Measurements from ENCODE around the gene PCNX2. TPM values are rescaled to one million over a fixed set of nuclear protein-coding genes. Genes with fewer than 3 reads are reported as not detected.
A peak's percentile ranks its signal among the peaks of the same experiment; 100 is the strongest.

PCNX2 gene
- total RNA-seq, 1 donor from 2014 or later = 29.5 TPM

GRCh38 chr1:232991238-232991637, 304.3 kb downstream of the PCNX2 start:
- Histone ChIP-seq H3K4me3 (ENCODE audit: low read depth, low read length) (no peak overlapping the region), H3K36me3 (ENCODE audit: control insufficient read depth, insufficient read depth, low read length) (peaks cover 5% of the 10 kb centered on the region), H3K27me3 (ENCODE audit: control insufficient read depth, insufficient read depth, low read length) (no peaks in the 10 kb centered on the region)
- no peak for DNase-seq (ENCODE audit: low read depth)
- TF ChIP-seq CTCF (IDR thresholded peaks at IDR 0.05; ENCODE audit: insufficient read depth, low read length, poor library complexity, severe bottlenecking) = no peak

- TF ChIP-seq CTCF (IDR thresholded peaks at IDR 0.05; ENCODE audit: insufficient read depth, low read length, poor library complexity, severe bottlenecking) = no peak
- no peak for DNase-seq (ENCODE audit: low read depth)
- no peaks in the 10 kb centered on the region for H3K27me3 ChIP-seq (ENCODE audit: control insufficient read depth, insufficient read depth, low read length)
- no peak overlapping the region for H3K4me3 ChIP-seq (ENCODE audit: low read depth, low read length)
- peaks cover 5% of the 10 kb centered on the region for H3K36me3 ChIP-seq (ENCODE audit: control insufficient read depth, insufficient read depth, low read length)
Observed at GRCh38 chr1:232990176-232991128, 305.1 kb downstream of the PCNX2 start.

DNA sequence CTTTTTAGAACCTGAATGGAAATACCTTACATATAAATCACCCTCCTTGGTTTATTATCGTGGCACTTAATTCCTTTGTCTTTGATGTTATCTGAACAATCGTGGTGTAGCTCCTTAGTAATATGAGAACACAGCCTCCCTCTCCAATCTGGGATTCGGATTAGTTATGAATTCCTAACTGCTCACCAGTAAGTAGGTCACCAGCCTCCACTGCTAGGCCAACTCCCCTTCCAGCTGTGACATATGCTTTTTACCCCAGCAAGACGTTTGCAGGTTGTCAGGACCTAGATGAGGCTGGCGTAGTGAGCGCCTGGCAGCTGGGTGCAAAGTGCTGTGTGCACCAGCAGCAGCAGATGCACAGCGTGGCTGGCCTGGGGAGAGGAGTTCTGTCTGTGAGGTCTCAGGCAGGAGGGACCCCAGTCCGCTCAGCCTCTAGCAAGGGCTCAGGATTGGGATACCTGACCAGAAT, 306.9 kb downstream of the PCNX2 start:
- TF ChIP-seq CTCF (IDR thresholded peaks at IDR 0.05; ENCODE audit: insufficient read depth, low read length, poor library complexity, severe bottlenecking) = no peak
- Histone ChIP-seq H3K27me3 (ENCODE audit: control insufficient read depth, insufficient read depth, low read length) (no peaks in the 10 kb centered on the region), H3K36me3 (ENCODE audit: control insufficient read depth, insufficient read depth, low read length) (peaks cover 4% of the 10 kb centered on the region), H3K4me3 (ENCODE audit: low read depth, low read length) (no peak overlapping the region)
- DNase-seq (ENCODE audit: low read depth) = peak; percentile 37

GRCh38 chr1:232987774-232988140, 307.8 kb downstream of the PCNX2 start:
- Histone ChIP-seq H3K27me3 (ENCODE audit: control insufficient read depth, insufficient read depth, low read length) (no peaks in the 10 kb centered on the region), H3K36me3 (ENCODE audit: control insufficient read depth, insufficient read depth, low read length) (peaks cover 3% of the 10 kb centered on the region), H3K4me3 (ENCODE audit: low read depth, low read length) (no peak overlapping the region)
- no peak for DNase-seq (ENCODE audit: low read depth)
- TF ChIP-seq CTCF (IDR thresholded peaks at IDR 0.05; ENCODE audit: insufficient read depth, low read length, poor library complexity, severe bottlenecking) = no peak

DNA sequence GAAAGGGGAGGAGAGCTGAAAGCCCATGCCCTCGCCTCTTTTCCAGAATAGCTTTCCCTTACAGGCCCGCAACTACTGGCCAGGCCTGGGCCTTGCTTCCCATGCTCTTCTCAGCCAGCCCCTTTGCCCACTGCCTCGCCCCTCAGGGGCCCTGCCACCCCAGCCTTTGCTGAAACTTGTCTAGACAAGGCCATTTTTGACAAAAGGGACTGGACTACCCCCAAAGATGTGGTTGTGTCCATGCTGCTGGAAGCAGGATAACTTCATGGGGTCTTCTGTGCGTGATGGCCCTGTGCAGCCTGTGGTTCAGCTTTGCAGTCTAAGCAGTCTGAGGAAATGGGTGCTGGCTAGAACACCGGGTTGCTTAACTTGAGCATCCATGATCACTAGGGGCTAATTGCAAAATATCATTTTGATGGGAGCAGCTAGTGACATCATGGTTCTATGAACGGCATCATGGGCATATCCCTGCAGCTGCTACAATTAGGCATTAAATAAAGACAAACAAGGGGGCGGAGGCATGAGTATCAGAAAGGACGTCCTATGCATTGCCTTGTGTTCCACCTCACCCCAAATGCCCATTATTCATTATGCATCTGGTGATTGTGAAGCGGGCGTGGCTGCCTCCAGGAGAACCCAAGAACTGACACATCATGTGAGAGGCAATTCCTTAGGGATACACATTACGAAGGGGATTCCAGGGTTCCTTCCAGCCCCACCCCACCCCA, 308.3 kb downstream of the PCNX2 start:
- H3K27me3 ChIP-seq (ENCODE audit: control insufficient read depth, insufficient read depth, low read length) = no peaks in the 10 kb centered on the region
- peaks cover 3% of the 10 kb centered on the region for H3K36me3 ChIP-seq (ENCODE audit: control insufficient read depth, insufficient read depth, low read length)
- no peak for TF ChIP-seq CTCF (IDR thresholded peaks at IDR 0.05; ENCODE audit: insufficient read depth, low read length, poor library complexity, severe bottlenecking)
- H3K4me3 ChIP-seq (ENCODE audit: low read depth, low read length) = no peak overlapping the region
- no peak for DNase-seq (ENCODE audit: low read depth)
